Measurements from ENCODE around the gene MXD4.

MXD4 gene

DNA sequence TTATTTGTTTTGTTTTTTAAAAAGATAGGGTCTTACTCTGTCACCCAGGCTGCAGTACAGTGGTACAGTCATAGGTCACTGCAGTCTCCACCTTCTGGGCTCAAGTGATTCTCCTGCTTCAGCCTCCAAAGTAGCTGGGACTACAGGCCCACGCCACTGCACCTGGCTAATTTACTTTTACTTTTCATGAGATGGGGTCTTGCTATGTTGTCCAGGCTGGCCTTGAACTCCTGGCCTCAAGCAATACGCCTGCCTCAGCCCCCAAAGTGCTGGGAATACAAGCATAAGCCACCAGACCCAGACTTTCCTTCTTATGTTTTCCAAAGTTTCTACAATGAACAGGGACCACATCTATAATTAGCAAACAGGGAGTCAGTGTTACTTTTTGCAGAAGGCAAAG lies 37.9 kb upstream of the MXD4 start:
- no peak overlapping the region for H2AFZ ChIP-seq (ENCODE audit: low read depth, low read length)
- peaks cover 7% of the 10 kb centered on the region for H3K9me3 ChIP-seq (ENCODE audit: low read length)
- H3K4me3 ChIP-seq (ENCODE audit: low read length), result no peak overlapping the region
- H3K4me1 ChIP-seq (ENCODE audit: insufficient read depth, low read length), result no peaks in the 10 kb centered on the region
- H3K36me3 ChIP-seq (ENCODE audit: insufficient read depth, low read length), result no peaks in the 10 kb centered on the region
- H3K27me3 ChIP-seq (ENCODE audit: insufficient read depth, low read length), result peaks cover 7% of the 10 kb centered on the region

DNA sequence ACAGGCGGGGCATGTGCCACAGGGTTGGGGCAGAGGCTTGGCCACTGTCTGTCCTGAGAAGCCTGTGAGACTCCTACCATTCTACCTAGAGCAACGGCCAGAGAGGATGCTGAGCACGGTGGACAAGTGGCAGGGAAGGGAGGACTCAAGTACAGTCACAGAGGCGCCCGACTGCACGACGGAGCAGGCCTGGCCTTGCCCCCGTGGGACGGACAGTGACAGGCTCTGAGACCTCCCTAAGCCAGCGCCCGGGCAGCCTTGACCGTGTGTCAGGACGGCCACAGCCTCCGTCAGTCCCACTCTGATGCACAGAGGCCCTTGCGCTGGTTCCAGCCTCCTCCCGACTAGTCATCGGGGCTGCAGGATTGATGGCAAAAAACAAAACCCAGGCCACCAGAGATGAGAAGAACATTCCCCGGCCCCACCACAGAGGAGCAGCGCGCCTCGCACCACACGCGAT lies 36.7 kb upstream of the MXD4 start:
- Histone ChIP-seq H3K36me3 (ENCODE audit: insufficient read depth, low read length) (no peaks in the 10 kb centered on the region), H3K9me3 (ENCODE audit: low read length) (peaks cover 7% of the 10 kb centered on the region)

DNA sequence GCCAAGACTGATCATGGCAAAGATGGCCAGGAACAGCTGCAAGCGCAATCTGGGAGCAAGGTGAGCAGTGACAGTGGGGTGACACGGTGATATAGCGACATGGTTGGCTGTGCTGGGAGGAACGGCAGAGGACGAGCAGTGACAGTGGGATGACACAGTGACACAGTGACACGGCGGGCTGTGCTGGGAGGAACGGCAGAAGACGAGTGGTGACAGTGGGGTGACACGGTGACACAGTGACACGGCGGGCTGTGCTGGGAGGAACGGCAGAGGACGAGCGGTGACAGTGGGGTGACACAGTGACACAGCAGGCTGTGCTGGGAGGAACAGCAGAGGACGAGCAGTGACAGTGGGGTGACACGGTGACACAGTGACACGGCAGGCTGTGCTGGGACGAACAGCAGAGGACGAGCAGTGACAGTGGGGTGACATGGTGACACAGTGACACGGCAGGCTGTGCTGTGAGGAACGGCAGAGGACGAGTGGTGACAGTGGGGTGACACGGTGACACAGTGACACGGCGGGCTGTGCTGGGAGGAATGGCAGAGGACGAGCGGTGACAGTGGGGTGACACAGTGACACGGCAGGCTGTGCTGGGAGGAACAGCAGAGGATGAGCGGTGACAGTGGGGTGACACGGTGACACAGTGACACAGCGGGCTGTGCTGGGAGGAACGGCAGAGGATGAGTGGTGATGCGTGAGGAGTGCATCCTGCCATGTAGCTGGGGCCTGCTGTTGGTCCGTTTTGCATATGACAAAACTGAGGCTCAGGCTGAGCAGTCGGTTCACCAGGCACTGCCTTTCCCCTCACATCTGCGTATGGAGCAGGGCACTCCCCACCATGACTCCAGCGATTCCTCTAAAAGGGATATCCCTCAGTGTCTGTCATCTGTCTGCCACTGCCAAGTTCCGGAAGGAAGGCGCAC lies 36.0 kb upstream of the MXD4 start:
- Histone ChIP-seq H3K36me3 (ENCODE audit: insufficient read depth, low read length) (no peaks in the 10 kb centered on the region), H3K4me1 (ENCODE audit: insufficient read depth, low read length) (no peaks in the 10 kb centered on the region), H3K4me3 (ENCODE audit: low read length) (no peak overlapping the region), H2AFZ (ENCODE audit: low read depth, low read length) (no peak overlapping the region), H3K9me3 (ENCODE audit: low read length) (peaks cover 7% of the 10 kb centered on the region), H3K27me3 (ENCODE audit: insufficient read depth, low read length) (peaks cover 7% of the 10 kb centered on the region)

More for the DNA sequence above, 36.7 kb upstream of the MXD4 start:
- no peak overlapping the region for H2AFZ ChIP-seq (ENCODE audit: low read depth, low read length)
- H3K4me1 ChIP-seq (ENCODE audit: insufficient read depth, low read length), result no peaks in the 10 kb centered on the region
- no peak overlapping the region for H3K4me3 ChIP-seq (ENCODE audit: low read length)
- H3K27me3 ChIP-seq (ENCODE audit: insufficient read depth, low read length), result peaks cover 7% of the 10 kb centered on the region

DNA sequence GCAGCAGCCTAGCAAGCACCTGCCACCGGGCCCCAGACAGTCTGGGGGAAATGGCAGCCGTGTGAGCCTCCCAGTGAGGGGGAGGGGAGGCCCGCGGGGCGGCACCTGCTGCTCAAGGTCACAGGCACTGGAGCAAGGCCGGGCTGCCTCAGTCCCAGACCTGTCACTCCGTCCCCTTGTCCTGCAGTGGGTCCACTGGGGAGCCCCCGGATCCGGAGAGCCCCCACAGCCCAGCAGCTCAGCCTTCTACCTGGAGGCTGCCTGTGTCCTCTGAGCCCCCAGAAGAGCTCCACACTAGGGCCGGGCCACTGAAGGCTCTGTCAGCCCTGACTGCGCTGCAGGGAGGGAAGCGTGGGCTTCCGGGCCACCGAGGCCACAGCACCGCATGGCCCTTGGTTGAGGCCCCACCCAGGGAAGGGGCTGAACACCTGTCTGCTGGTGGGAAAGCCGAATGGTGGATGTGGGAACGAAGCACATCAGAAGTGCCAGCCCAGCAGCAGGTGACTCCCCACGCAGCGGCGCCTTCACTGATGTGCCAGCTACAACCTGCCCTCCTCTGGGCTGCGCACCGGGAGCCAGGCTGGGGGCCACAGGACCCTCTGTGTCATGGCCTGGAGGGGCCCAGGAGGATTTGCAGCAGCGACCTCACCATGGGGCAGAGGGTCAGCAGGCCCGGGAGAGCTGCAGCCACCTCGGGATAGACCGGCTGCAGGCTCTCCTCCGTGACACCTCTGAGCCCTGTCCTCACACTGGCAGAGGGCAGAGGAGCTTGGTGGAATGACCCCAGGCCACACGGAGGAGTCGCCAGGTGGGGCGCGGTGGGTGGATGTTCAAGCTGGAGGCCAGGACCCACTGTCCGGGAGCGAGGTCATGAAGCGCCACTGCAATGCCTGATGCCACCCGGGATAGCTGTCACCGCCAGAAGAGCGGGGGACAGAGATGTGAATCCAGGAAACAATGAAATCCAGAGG lies 35.0 kb upstream of the MXD4 start:
- Histone ChIP-seq H3K9me3 (ENCODE audit: low read length) (no peaks in the 10 kb centered on the region), H2AFZ (ENCODE audit: low read depth, low read length) (no peak overlapping the region), H3K4me3 (ENCODE audit: low read length) (no peak overlapping the region), H3K36me3 (ENCODE audit: insufficient read depth, low read length) (no peaks in the 10 kb centered on the region), H3K4me1 (ENCODE audit: insufficient read depth, low read length) (no peaks in the 10 kb centered on the region), H3K27me3 (ENCODE audit: insufficient read depth, low read length) (peaks cover 7% of the 10 kb centered on the region)

DNA sequence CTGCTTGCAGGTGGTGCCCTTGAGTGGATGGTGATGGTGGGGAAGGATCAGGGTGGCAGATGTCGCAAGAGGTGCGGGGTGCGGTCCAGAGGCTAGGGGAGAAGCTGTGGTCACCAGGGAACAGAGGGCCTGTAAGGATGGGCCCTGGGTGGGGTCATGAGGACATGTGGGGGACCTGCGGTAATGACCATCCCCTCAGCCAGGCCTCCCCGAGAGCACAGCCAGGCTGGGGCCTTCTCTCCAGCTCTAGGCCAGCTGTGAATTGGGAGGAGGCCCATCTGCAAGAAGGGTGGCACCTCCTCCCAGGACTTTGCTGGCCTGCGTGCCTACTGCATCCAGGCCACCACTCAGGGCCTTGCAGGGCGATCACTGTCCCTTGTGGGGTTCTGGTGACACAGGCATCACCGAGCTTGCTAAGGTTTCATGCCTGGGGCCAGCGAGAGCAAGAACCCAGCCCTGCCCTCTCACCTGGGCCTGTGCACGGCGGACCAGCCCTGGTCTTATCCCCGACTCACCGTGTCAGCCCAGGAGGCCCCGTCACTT lies 34.1 kb upstream of the MXD4 start:
- H3K36me3 ChIP-seq (ENCODE audit: insufficient read depth, low read length), result no peaks in the 10 kb centered on the region
- H3K9me3 ChIP-seq (ENCODE audit: low read length), result no peaks in the 10 kb centered on the region
- H3K27me3 ChIP-seq (ENCODE audit: insufficient read depth, low read length), result peaks cover 7% of the 10 kb centered on the region
- H3K4me1 ChIP-seq (ENCODE audit: insufficient read depth, low read length), result no peaks in the 10 kb centered on the region
- H3K4me3 ChIP-seq (ENCODE audit: low read length), result no peak overlapping the region
- no peak overlapping the region for H2AFZ ChIP-seq (ENCODE audit: low read depth, low read length)

DNA sequence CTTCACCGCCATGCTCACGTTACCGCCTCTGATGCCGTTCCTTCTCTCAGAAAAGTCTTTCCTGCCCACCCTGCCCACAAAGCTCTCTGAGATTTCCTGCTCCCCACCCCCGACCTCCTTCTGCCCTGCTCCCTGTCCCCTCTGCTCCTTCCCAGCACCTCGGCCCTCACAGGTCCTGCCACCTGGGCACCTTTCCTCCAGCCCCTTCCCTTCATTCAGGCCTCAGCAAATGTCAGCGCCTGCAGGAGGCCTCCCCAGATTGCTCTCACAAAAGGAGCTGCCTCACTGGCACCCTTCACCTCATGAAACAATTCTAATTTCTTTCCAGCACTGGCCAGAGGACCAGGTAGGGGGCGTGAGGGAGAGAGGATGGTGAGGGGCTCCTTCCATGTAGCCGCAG lies 33.6 kb upstream of the MXD4 start:
- Histone ChIP-seq H3K4me3 (ENCODE audit: low read length) (no peak overlapping the region), H3K4me1 (ENCODE audit: insufficient read depth, low read length) (no peaks in the 10 kb centered on the region), H2AFZ (ENCODE audit: low read depth, low read length) (no peak overlapping the region), H3K36me3 (ENCODE audit: insufficient read depth, low read length) (no peaks in the 10 kb centered on the region), H3K27me3 (ENCODE audit: insufficient read depth, low read length) (peaks cover 7% of the 10 kb centered on the region), H3K9me3 (ENCODE audit: low read length) (no peaks in the 10 kb centered on the region)

DNA sequence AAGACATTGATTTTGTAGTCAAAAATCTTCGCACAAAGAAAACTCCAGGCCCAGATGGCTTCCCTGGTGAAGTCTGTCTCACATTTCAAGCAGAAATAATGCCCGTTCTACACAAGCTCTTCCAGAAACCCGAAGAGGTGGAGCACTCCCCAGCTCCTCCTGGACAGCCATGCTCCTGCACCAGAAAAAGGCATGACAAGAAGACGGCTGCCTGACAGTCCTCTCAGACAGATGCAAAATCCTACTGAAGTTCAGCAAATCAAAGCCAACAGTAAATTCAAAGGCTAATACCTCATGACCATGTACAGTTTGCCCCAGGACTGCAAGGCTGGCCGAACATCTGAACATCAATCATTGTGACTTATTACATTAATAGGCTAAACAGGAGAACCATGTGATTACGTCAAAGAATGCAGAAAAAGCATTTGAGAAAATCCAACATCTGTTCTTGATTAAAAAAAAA lies 30.8 kb upstream of the MXD4 start:
- no peak overlapping the region for H3K4me3 ChIP-seq (ENCODE audit: low read length)
- peaks cover 5% of the 10 kb centered on the region for H3K27me3 ChIP-seq (ENCODE audit: insufficient read depth, low read length)
- no peaks in the 10 kb centered on the region for H3K9me3 ChIP-seq (ENCODE audit: low read length)
- no peaks in the 10 kb centered on the region for H3K4me1 ChIP-seq (ENCODE audit: insufficient read depth, low read length)
- H2AFZ ChIP-seq (ENCODE audit: low read depth, low read length), result no peak overlapping the region
- H3K36me3 ChIP-seq (ENCODE audit: insufficient read depth, low read length), result no peaks in the 10 kb centered on the region

DNA sequence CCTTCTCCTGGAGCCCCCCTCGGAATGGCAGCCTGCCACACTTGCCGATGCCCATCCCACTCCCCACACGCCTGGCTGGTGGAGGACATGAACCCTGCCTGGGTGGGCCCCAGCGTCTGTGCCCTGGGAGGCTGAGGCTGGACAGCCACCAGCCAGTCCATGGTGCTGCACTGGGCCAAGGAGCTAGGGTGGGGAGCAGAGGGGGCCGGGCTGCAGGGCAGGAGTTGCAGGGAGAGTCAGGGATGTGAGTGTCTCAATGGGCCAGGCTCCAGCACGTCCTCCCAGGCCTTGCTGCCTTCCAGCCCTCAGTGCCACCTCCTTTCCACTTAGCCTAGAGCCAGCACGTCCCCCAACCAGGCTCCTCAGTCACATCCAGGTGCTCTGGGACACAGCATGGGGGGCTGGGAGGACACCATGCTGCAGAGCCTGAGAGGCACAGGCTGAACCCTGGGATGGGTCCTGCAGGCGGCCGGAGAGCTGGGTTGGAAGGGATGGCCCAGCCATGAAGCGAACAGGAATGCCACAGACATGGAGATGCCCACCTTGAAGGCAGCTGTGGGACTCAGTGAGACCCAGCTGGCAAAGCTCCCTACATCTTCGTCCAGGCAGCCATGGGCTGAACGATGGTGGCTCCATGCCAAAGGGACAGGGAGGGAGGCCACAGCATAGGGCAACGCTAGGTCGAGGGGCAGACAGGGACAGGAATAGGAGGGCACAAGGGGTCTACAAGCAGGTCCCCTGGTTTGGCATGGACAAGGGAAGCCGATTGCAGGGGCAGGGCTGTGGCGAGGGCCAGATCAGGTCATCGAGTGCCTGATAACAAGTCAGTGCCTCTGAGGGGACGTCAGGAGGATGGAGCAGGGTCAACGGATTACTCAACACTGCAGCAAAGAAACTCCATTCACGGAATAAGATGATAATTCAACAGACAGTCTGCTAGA lies 30.1 kb upstream of the MXD4 start:
- no peak overlapping the region for H3K4me3 ChIP-seq (ENCODE audit: low read length)
- no peaks in the 10 kb centered on the region for H3K9me3 ChIP-seq (ENCODE audit: low read length)
- no peaks in the 10 kb centered on the region for H3K36me3 ChIP-seq (ENCODE audit: insufficient read depth, low read length)
- no peaks in the 10 kb centered on the region for H3K4me1 ChIP-seq (ENCODE audit: insufficient read depth, low read length)
- H3K27me3 ChIP-seq (ENCODE audit: insufficient read depth, low read length), result peaks cover 8% of the 10 kb centered on the region
- H2AFZ ChIP-seq (ENCODE audit: low read depth, low read length), result no peak overlapping the region

DNA sequence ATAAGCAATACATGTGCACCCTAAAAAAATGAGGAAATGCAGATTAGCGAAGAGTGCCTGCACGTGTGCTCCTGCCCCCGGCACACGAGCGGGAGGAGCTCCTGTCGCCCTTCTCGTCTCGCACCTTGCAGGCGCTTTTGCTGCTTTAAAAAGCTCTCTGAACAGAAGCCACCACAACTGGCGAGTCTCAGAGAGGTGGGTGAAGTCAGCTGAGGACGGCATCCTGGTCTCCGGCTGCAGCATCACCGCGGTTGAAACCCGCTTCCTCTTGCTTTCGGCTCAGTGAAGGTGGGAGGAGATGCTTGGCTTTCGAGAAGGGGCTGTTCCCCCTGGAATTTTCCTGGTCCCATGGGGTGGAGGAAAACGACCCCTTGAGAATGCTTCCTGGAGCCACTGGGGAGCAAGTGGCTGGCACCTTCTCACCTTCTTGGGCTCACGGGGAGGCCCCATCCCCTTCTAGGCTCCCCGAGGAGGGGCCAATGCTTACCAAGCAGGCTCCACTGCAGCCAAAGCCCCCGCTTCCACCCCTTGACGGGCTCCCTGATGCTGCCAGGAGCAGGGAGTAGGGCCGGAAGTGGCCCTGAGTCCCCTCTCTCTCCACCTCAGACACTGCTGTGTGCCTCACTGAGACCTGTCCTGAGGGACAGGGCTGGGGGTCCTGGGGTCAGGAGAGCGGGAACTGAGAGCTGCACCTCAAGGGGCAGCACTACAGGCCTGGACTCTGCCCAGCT lies 29.2 kb upstream of the MXD4 start:
- no peaks in the 10 kb centered on the region for H3K4me1 ChIP-seq (ENCODE audit: insufficient read depth, low read length)
- no peaks in the 10 kb centered on the region for H3K36me3 ChIP-seq (ENCODE audit: insufficient read depth, low read length)
- H3K4me3 ChIP-seq (ENCODE audit: low read length), result no peak overlapping the region
- H3K27me3 ChIP-seq (ENCODE audit: insufficient read depth, low read length), result peaks cover 9% of the 10 kb centered on the region
- no peaks in the 10 kb centered on the region for H3K9me3 ChIP-seq (ENCODE audit: low read length)
- H2AFZ ChIP-seq (ENCODE audit: low read depth, low read length), result no peak overlapping the region

DNA sequence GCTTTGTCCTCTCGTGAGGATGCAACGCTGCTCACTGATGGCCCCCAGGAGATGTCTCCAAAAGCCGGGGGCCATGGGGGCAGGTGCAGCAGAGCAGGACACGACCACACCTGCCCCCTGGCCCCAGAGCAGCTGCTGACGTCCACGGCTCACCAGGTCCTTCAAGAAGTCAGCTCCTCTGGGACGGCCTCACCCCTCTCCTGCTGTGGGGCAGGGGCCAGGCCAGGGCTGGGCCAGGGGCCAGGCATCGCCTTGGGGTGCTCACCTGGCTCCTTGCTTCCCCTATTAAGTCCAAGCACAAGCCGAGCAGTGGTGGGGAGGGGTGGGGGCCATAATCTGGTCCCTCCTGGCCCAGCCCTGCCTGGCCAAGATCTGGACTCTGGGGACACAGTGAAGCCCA lies 28.6 kb upstream of the MXD4 start:
- Histone ChIP-seq H3K27me3 (ENCODE audit: insufficient read depth, low read length) (peaks cover 10% of the 10 kb centered on the region), H2AFZ (ENCODE audit: low read depth, low read length) (no peak overlapping the region), H3K4me3 (ENCODE audit: low read length) (no peak overlapping the region), H3K4me1 (ENCODE audit: insufficient read depth, low read length) (no peaks in the 10 kb centered on the region), H3K9me3 (ENCODE audit: low read length) (no peaks in the 10 kb centered on the region), H3K36me3 (ENCODE audit: insufficient read depth, low read length) (no peaks in the 10 kb centered on the region)

DNA sequence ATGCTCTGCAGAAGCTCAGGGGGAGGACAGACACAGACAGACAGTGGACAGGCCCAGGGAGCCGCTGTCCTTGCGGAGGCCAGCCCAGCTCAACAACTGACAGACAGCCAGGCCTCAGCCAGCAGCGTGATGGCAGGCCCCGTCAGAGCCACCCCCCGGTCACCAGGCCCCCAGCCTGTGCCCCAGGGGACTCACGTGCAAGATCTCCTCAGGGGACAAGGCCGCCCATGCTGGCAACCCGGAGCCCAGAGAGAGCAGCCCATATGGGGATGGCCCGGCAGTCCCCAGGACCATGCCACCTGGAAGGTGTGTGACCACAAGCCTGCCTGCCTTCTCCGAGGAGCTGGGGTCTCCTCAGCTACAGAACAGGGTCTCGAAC lies 28.0 kb upstream of the MXD4 start:
- H3K36me3 ChIP-seq (ENCODE audit: insufficient read depth, low read length), result no peaks in the 10 kb centered on the region
- no peak overlapping the region for H3K4me3 ChIP-seq (ENCODE audit: low read length)
- peaks cover 11% of the 10 kb centered on the region for H3K27me3 ChIP-seq (ENCODE audit: insufficient read depth, low read length)
- no peak overlapping the region for H2AFZ ChIP-seq (ENCODE audit: low read depth, low read length)
- H3K9me3 ChIP-seq (ENCODE audit: low read length), result no peaks in the 10 kb centered on the region
- no peaks in the 10 kb centered on the region for H3K4me1 ChIP-seq (ENCODE audit: insufficient read depth, low read length)
